Ovary (tissue), 9 donors: ENCODE data around the gene RNU11. TPM values are rescaled to one million over a fixed set of nuclear protein-coding genes. Genes with fewer than 3 reads are reported as not detected.
"Not testable (repeated sequence)": the region's sequence is repeated elsewhere in the genome, so short reads cannot be mapped to it uniquely, and the experiment has no call there.

Experiments used
- DNase-seq, 5 donors: peaks; one replicate each; pipeline ENCODE4 v3.0.0-alpha.2; 2019 to 2020
- H3K27ac ChIP-seq, 2 donors: fragments of 200-600 bp; one replicate each; pipeline versions ENCODE4 v1.5.1 to v1.8.0; 2019 to 2022
- H3K27me3 ChIP-seq: fragments of 200-600 bp; one replicate; pipeline ENCODE4 v1.8.0; 2022
- H3K36me3 ChIP-seq: fragments of 200-600 bp; sonication (generic); one replicate; pipeline ENCODE4 v1.5.1; 2019
- H3K4me1 ChIP-seq: one replicate; pipeline ENCODE4 v1.8.1; 2013; ENCODE audit warnings: mild to moderate bottlenecking, moderate library complexity; ENCODE audit not compliant: insufficient read depth
- H3K4me3 ChIP-seq: fragments of 200-600 bp; sonication (generic); one replicate; pipeline ENCODE4 v1.5.1; 2017
- H3K9me3 ChIP-seq, 2 donors: fragments of 200-600 bp in 1 of 2; sonication (generic) in 1 of 2; one replicate each; pipeline versions ENCODE4 v1.5.1 to v1.8.1; 2013 to 2019; ENCODE audit warnings: mild to moderate bottlenecking in 1 of 2, moderate library complexity in 1 of 2
- EP300 ChIP-seq: sonication (generic); formaldehyde crosslinking; IDR thresholded peaks from one replicate; pipeline ENCODE4 v1.6.1; 2017; ENCODE audit warnings: antibody characterized with exemption
- POLR2A ChIP-seq: fragments of 450-650 bp; IDR thresholded peaks from one replicate; pipeline ENCODE4 v1.6.1; 2017; ENCODE audit warnings: antibody characterized with exemption, mild to moderate bottlenecking, moderate library complexity
- WGBS, 3 donors: extraction: QIAGEN DNeasy Blood & Tissue Kit in 1 of 3; methylation state at CpG; one replicate each; pipeline versions ENCODE4 v1.1.5 to v1.1.7; 2013 to 2017; 5-methylcytosine and 5-hydroxymethylcytosine counted together
- intact Hi-C, 4 donors: fragments of 100-400 bp; cut with DNase I; formaldehyde crosslinking; loops; one replicate each; pipeline versions ENCODE4 v1.11.0 to v1.15.1; 2022 to 2023
- polyA plus RNA-seq, 2 donors: library from polyadenylated mRNA; stranded (reverse); fragments of 200-250 nt in 1 of 2; fragments of 350-450 nt in 1 of 2; fragmentation: Illumina TruSeq in 1 of 2; extraction: RNeasy Lipid Tissue Mini Kit (QIAGEN cat#74804) in 1 of 2; gene quantifications; one replicate each; pipeline ENCODE4 v1.2.3, GENCODE V29; 2013 to 2014
- small RNA-seq: library from RNA; depleted of rRNA; stranded (forward); fragments of <200 nt; gene quantifications from one replicate; pipeline ENCODE3, GENCODE V24; 2016
- total RNA-seq, 7 donors: library from RNA; depleted of rRNA in 2 of 7; stranded (reverse); fragments of >200 nt in 2 of 7; fragmentation: NEBNext Ultra II Directional in 3 of 7; extraction: Animal tissue kit (Norgen Biotek cat#: 25700) in 3 of 7; gene quantifications; one replicate each; pipeline versions ENCODE4 v1.1.0 to v1.2.4, GENCODE V29; 2016 to 2023
- TF ChIP-seq, protein P1 (sequence below), 3 donors: fragments of 450-650 bp in 2 of 3; fragments of 200-600 bp in 1 of 3; IDR thresholded peaks; one replicate each; pipeline versions ENCODE4 v1.5.1 to v1.8.0; 2016 to 2022; ENCODE audit warnings: antibody characterized with exemption in 3 of 3, mild to moderate bottlenecking in 1 of 3
- donor health status: DM: no; HTN: no; CAD: no; lungs with moderate emphysema.
- donor health status: DM: no; HTN: no; CAD: no.
- donor health status: Bipolar disorder and iron deficiency.
- donor health status: DM: yes; HTN: yes; CAD: no.
- donor health status: DM: no; HTN: no; CAD: no.
- donor health status: DM: yes; HTN: yes; CAD: no.

RNU11 gene
- total and polyA plus RNA-seq, 9 donors: not detected

GRCh38 chr1:28682840-28683239 lies 34.4 kb downstream of the RNU11 start:
- no peaks in the 10 kb centered on the region for H3K4me1 ChIP-seq
- TF ChIP-seq POLR2A (no peak), EP300 (no peak)
- TF ChIP-seq, protein P1, sequence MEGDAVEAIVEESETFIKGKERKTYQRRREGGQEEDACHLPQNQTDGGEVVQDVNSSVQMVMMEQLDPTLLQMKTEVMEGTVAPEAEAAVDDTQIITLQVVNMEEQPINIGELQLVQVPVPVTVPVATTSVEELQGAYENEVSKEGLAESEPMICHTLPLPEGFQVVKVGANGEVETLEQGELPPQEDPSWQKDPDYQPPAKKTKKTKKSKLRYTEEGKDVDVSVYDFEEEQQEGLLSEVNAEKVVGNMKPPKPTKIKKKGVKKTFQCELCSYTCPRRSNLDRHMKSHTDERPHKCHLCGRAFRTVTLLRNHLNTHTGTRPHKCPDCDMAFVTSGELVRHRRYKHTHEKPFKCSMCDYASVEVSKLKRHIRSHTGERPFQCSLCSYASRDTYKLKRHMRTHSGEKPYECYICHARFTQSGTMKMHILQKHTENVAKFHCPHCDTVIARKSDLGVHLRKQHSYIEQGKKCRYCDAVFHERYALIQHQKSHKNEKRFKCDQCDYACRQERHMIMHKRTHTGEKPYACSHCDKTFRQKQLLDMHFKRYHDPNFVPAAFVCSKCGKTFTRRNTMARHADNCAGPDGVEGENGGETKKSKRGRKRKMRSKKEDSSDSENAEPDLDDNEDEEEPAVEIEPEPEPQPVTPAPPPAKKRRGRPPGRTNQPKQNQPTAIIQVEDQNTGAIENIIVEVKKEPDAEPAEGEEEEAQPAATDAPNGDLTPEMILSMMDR (IDR thresholded peaks at IDR 0.05): no peak
- no peaks in the 10 kb centered on the region for H3K36me3 ChIP-seq
- H3K27ac ChIP-seq: no peak overlapping the region
- no peaks in the 10 kb centered on the region for H3K9me3 ChIP-seq
- intact Hi-C loops: no loop called here
- H3K27me3 ChIP-seq: no peaks in the 10 kb centered on the region
- no peak for DNase-seq
- H3K4me3 ChIP-seq: no peak overlapping the region
- WGBS, 3 donors: 90 to 92% (median 92%) methylated on average over 6 of the region's 6 CpGs

GRCh38 chr1:28684937-28685336 lies 36.5 kb downstream of the RNU11 start:
- no peak for DNase-seq
- no peaks in the 10 kb centered on the region for H3K4me1 ChIP-seq
- TF ChIP-seq EP300 (no peak), POLR2A (no peak)
- TF ChIP-seq, protein P1 (IDR thresholded peaks at IDR 0.05): no peak
- no peak overlapping the region for H3K4me3 ChIP-seq
- no peaks in the 10 kb centered on the region for H3K9me3 ChIP-seq
- intact Hi-C loops: no loop called here
- H3K27me3 ChIP-seq: no peaks in the 10 kb centered on the region
- H3K27ac ChIP-seq: no peak overlapping the region
- WGBS, 3 donors: 83 to 90% (median 89%) methylated on average over 4 of the region's 4 CpGs
- H3K36me3 ChIP-seq: no peaks in the 10 kb centered on the region

DNA sequence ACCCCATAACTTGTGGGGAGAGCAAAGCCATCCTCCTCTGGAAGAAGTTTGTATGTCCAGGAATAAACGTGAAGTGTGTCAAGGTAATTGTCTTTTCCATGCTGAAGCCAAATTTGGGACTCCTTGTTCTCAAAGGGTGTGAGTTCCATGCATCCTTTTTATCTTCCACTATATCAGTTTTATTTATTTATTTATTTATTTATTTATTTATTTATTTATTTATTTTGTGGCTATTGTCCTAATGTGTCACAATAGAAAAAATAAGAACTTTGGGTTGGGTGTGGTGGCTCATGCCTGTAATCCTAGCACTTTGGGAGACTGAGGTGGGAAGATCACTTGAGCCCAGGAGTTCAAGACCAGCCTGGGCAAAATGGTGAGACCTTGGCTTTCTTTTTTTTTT lies 43.2 kb downstream of the RNU11 start:
- H3K36me3 ChIP-seq, DNase-seq, H3K27ac ChIP-seq, intact Hi-C loops, H3K27me3 ChIP-seq, H3K9me3 ChIP-seq, H3K4me1 ChIP-seq, H3K4me3 ChIP-seq: not testable (repeated sequence)
- WGBS, 3 donors: 87 to 96% (median 91%) methylated on average over 1 of the region's 1 CpG

Small RNA genes within 50 kb of the gene (small RNA-seq; reads per million reads assigned to genes)
- gene RF00422 (not detected), gene RNU11 (not detected)

Other genes starting within 250 kb of the RNU11 start
- 10 to 100 TPM; 13.2 to 25.6 (median 17.4) TPM for gene RCC1, start 142.6 kb upstream of the RNU11 start, total RNA-seq
- gene RCC1, start 142.6 kb upstream of the RNU11 start, polyA plus RNA-seq: 10 to 100 TPM; 16.7 to 34.3 TPM
- 10 to 100 TPM; 18.8 to 27.7 (median 20.6) TPM for gene TRNAU1AP, start 95.5 kb upstream of the RNU11 start, total RNA-seq
- gene TRNAU1AP, start 95.5 kb upstream of the RNU11 start, polyA plus RNA-seq: 10 to 100 TPM; 20.7 to 37.6 TPM
- gene RAB42, start 56.3 kb upstream of the RNU11 start, total RNA-seq: 1 to 10 TPM in 2 of 7 donors, under 1 TPM in 4, not detected in 1; 0.36 to 4.2 (median 0.89) TPM
- 1 to 10 TPM in 1 of 2 donors, under 1 TPM in 1; 0.82 to 1.3 TPM for gene RAB42, start 56.3 kb upstream of the RNU11 start, polyA plus RNA-seq
- 10 to 100 TPM; 15.4 to 26.4 (median 18.4) TPM for gene TAF12, start 5.5 kb upstream of the RNU11 start, total RNA-seq
- gene TAF12, start 5.5 kb upstream of the RNU11 start, polyA plus RNA-seq: 10 to 100 TPM; 21.7 to 39.4 TPM
- gene GMEB1, start 20.2 kb downstream of the RNU11 start, total RNA-seq: 10 to 100 TPM in 5 of 7 donors, 1 to 10 TPM in 2; 6.3 to 18.3 (median 14.7) TPM
- gene GMEB1, start 20.2 kb downstream of the RNU11 start, polyA plus RNA-seq: 10 to 100 TPM in 1 of 2 donors, 1 to 10 TPM in 1; 6.8 to 13.2 TPM
- 10 to 100 TPM; 25.8 to 70.2 (median 54.8) TPM for gene YTHDF2, start 88.3 kb downstream of the RNU11 start, total RNA-seq
- gene YTHDF2, start 88.3 kb downstream of the RNU11 start, polyA plus RNA-seq: 10 to 100 TPM; 31.2 to 58.5 TPM
- under 1 TPM in 1 of 7 donors, not detected in 6; 0.02 TPM for gene OPRD1, start 163.6 kb downstream of the RNU11 start, total RNA-seq
- not detected for gene OPRD1, start 163.6 kb downstream of the RNU11 start, polyA plus RNA-seq